SW480 (cell line): Measurements from ENCODE around the gene SMO.
"Not testable (repeated sequence)": the region's sequence is repeated elsewhere in the genome, so short reads cannot be mapped to it uniquely, and the experiment has no call there.

ENCODE experiments used
- DNase-seq: peaks from one replicate; pipeline ENCODE4 v3.0.0-alpha.2; 2016; ENCODE audit warnings: low spot score

SMO gene

DNA sequence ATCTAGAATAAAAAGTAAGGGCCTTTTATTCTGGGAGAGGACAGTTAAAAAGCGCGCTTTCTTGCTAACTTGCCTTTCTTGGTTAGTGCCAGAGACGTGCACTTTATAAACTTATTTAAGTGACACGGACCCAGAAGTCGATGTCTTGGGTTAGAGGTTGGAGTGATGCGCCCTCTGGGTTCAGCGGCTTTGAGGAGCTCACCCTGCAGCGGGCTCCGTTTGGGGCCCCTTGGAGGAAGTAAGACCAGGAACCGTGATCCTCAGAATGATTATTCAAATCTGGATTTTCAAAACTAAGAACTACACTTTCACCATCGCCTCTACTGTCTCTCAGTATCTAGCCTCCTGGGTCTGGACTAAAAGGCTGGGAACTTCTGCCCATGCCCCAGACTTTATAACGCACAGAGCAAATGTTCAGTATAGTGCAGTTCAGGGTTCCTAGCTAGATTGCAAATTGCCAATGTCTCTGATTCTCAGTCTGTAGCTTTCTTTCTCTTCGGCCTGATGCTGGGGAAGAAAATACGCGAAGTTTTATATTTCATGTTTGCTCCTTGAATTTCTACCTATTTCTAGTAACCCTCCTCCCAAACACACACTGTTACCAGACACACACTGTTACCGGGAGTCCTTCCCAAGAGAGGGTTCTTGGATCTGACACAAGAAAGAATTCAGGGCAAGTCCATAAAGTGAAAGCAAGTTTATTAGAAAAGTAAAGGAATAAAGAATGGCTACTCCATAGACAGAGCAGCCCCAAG, 18.6 kb upstream of the SMO start:
- DNase-seq, result no peak

DNA sequence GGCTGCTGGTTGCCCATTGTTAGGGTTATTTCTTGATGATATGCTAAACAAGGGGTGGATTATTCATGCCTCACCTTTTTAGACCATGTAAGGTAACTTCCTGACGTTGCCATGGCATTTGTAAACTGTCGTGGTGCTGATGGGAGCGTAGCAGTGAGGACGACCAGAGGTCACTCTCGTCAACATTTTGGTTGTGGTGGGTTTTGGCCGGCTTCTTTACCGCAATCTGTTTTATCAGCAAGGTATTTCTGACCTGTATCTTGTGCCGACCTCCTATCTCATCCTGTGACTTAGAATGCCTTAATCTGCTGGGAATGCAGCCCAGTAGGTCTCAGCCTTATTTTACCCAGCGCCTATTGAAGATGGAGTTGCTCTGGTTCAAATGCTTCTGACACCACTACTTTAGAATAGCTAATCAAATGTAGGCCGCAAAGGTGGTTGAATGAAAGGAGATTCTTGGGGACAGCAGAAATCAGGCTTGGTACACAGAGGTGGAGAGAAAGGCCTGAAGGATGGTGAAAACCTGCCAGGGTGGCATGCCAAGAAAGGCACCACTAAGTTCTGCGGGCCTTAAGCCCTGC, 17.9 kb upstream of the SMO start:
- no peak for DNase-seq

DNA sequence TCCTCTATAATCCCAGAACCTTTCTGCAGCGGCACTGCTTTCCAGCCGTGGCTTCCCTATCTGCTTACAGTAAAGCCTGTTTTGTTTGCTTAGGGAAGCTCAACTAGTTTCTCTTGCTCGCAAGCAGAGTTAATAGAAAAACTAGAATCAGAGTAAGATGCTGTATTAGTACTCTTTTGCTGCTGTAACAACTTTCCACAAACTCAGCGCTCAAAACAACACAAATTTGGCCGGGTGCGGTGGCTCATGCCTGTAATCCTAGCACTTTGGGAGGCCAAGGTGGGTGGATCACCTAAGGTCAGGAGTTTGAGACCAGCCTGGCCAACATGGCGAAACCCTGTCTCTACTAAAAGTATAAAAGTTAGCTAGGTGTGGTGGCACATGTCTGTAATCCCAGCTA, 14.6 kb upstream of the SMO start:
- DNase-seq, result not testable (repeated sequence)

DNA sequence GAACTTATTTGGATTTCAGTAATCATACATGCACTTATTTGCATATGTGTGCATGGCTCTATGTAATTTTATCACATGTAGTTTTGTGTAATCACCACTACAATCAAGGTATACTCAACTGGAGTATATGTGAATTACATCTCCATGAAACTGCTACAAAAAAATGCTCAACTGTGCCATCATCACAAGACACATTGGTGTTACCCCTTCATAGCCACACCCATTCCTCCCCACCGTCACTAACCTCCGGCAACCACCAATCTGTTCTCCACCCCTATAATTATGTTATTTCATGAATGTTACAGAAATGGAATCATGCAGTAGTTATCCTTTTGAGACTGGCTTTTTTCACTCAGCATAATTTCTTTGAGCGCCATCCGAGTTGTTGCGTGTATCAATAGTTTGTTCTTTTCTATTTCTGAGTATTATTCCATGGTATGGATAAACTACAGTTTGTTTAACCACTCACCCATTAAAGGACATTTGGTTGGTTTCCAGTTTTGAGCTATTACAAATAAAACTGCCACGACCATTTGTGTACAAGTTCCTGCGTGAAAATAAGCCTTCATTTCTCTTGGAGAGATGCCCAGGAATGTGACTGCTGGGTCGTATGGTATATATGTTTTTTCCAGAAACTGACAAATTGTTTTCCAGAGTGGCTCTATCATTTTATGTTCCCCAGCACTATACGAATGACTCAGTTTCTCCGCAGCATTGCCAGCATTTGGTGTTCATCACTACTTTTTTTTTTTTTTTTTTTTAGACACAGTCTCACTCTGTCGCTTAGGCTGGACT, 11.3 kb upstream of the SMO start:
- no peak for DNase-seq

DNA sequence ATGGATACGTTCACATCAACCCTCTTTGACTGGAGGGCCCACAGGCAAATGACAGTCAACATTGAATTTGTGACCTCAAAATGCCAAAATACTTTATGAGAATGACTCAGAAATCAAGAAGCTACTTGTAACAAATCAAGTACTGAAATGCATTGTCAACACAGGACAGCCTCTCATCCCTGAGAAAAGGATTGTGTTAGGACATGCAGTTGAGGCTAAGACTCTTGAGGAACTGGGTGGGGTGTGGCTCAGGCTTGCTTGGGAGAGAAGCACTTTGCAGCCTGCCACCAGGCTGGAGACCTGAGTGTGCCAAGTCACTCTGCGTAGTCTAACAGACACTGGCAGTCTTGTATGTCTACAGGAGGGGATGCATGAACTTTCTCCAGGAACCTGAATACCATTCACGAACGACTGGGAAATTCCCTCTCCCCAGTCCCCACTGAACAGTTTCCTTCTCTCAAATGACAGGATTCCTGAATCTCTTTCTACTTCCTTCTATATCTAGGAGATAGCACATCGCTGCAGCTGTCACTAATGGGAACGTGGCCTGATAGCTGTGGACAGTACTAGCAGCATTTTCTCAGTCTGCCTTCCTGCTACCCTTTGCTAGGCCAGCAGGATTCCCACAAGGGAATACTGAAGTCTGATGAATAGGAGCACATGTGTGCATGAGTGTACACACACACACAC, 3.3 kb upstream of the SMO start:
- DNase-seq, result no peak

DNA sequence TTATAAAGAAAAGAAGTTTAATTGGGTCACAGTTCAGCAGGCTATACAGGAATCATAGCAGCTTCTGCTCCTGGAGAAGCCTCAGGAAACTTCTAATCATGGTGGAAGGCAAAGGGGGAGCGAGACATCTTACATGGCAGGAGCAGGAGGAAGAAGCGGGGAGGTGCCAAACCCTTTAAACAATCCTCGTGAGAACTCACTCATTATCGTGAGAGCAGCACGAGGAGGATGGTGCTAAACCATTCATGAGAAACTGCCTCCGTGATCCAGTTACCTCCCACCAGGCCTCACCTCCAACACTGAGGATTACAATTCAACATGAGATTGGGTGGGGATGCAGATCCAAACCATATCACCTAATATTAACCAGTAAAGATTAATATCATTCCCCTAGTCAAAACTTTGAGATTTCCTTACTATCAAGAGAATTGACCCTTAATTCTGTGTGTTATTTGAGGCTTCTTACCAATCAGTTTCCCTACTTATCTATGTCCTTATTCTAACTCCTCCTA, 1.6 kb upstream of the SMO start:
- no peak for DNase-seq

DNA sequence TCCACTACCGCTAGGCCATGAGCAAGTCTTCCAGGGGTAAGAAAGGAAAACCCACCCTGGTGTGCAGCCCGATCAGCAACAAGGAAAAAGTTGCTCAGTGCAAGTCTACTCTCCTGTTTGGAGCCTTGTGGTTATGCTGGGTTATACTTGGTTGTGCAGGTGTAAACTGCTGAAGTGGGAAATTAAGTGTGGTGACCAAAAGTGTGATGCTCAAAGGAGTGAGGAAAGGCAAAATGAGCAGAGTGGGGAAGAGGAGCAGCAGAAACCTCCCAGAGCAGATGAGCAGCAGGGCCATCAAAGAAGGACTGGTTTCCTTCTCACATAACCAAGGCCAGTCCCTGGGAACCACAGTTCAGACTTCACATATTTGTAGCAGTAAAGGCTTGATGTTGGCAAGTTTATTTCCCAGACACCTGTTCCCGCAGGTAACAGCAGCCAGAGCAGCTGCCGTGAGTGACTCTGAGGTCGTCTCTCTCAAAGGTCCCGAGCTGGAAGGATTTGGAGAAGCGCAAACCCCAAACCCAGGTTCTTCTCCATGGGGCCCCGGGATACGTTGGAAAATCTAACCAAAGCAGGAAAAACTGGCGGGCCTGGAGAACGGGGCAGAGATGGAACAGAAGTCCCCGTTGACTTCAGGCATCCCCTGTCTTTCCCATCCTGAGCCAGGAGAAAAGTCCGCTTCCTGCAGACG, 607 bp upstream of the SMO start:
- DNase-seq, result no peak

DNA sequence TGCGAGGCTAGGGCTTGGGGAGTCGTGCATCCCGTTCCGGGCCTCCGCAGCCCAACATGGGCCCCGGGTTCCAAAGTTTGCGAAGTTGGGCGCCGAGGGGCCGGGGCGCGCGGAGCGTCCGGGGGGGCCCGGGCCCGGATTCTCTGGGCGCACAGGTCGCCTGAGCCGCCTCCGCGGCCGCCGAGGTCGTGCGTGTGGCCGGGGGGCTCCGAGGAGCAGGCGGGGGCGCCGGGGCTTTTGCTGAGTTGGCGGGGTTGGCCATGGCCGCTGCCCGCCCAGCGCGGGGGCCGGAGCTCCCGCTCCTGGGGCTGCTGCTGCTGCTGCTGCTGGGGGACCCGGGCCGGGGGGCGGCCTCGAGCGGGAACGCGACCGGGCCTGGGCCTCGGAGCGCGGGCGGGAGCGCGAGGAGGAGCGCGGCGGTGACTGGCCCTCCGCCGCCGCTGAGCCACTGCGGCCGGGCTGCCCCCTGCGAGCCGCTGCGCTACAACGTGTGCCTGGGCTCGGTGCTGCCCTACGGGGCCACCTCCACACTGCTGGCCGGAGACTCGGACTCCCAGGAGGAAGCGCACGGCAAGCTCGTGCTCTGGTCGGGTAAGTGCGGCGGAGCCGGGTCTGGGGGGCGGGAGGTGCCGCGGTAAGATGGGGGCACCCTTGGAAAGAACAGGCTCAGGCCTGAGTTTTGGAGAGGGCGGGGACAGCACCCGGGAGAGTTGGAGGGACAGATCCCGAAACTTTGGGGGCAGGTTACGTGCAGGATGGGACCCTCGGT, 643 bp downstream of the SMO start:
- DNase-seq, result no peak

DNA sequence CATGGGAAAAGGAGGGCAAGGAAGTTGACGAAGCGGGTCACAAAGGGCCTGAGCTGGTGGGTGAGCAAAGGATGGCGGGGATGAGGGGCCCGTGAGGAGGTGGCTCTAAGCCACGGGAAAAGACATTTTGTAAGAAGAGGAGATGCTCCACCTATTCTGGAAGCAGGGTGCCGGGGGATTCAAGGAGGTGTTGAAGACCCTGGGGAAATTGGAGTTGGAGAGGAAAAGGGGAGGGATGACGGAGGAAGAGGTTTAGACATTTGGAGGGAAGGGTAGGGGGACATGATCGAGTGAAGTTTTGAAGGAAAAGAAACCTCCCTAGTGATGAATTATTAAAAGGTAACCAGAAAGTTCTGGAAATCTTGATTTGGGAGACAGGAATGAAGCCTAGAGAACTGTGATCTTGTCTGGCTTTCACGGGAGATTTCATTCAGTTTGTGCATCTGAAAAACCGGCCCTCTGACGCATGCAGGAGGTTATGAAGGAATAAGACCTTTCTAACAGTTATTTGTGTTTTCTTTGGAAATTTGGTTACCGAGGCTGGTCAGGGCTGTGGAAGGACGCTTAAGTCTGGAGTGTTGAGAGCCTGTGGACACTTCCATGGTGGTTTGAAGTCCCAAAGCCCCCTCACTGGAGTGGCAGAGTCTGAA, 1.4 kb downstream of the SMO start:
- DNase-seq, result no peak

DNA sequence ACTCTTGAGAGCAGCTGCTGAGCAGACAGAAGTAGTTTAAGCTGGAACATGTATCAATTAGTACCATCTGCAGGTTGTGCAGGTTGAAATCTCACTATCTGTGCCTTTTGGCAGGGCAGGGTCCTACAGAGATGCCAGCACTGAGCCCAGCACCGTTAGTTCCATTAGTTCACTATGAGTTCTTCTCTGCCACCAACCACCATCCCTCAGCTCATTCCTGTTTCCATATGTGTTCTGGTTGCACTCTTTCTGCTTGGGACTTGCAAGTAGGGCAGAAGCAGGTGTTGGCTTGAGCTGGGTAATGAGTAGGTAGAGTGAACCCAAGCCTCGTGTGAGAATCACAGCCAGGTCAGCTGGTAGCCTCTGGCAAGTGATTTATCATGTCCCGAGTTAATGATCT, 2.8 kb downstream of the SMO start:
- no peak for DNase-seq

DNA sequence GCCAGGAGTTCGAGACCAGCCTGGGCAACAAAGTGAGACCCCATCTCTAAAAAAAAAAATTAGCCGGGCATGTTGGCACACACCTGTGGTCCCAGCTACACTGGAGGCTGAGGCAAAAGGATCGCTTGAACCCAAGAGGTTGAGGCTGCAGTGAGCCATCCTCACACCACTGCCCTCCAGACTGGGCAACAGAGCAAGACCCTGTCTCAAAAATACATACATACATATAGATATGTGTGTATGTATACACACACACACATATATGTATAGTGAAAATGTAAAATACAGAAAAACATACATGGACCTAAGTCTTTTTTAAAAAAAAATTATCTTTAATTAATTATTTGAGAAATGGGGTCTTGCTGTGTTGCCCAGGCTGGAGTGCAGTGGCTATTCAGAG, 5.5 kb downstream of the SMO start:
- no peak for DNase-seq

DNA sequence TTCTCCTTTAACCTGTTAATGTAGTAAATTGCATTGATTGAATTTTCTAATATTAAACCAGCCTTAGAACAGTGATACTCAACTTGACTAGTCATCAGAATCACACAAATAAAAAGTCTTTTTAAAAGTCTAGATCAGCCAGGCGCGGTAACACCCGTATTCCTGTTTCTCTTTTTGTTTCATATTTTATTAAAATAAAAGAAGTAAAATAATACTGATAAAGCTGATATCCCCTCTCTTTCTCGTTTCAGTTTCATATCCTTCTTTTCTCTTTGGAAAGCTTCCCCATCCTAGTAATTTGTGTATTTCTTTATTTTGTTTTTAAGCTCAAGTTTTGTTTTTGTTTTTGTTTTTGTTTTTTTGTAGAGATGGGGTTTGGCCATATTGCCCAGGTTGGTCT, 9.3 kb downstream of the SMO start:
- DNase-seq, result no peak

DNA sequence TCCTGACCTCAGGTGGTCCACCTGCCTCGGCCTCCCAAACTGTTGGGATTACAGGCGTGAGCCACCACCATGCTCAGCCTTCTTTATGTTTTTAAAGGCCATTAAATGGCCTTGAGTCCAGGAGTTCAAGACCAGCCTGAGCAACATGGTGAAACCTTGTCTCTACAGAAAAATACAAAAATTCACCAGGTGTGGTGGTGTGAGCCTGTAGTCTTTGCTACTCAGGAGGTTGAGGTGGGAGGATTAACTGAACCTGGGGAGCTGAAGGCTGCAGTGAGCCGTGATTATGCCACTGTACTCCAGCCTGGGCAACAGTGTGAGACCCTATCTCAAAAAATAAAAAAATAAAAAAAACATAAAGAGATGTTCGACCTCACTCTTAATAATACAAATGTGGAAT, 11.0 kb downstream of the SMO start:
- DNase-seq, result no peak

DNA sequence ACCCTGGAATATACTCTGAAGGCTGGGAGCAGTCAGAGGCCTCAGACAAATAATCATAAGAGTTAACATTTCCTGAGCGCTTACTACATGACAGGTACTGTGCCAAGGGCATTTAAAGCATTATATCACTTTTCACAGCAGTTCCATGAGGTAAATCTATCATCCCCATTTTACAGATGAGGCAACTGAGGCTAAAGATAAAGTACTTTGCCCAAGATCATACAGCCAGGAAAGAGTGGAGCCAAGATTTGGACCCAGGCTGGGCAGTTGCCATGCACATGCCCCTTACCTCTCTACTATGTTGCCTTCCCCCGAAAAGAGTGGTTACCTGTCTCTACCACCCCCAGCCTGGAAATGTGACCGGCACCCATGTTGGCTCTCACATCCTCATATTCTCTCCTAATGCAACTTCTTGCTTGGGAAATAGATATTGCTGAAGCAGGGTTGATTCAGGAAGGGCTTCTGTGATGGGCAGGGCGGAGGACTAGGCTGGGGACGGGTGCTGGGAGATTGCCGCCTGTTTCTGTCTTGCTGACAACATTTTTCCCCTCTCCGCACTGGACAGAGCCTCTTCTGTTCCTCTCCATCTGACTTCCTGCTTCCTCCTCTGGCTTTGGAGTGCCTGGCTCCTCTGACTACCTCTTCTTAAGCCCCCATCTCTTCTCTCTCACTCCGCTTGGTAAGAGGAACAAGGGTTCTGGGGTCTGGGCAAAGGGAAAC, 13.8 kb downstream of the SMO start:
- DNase-seq, result no peak

DNA sequence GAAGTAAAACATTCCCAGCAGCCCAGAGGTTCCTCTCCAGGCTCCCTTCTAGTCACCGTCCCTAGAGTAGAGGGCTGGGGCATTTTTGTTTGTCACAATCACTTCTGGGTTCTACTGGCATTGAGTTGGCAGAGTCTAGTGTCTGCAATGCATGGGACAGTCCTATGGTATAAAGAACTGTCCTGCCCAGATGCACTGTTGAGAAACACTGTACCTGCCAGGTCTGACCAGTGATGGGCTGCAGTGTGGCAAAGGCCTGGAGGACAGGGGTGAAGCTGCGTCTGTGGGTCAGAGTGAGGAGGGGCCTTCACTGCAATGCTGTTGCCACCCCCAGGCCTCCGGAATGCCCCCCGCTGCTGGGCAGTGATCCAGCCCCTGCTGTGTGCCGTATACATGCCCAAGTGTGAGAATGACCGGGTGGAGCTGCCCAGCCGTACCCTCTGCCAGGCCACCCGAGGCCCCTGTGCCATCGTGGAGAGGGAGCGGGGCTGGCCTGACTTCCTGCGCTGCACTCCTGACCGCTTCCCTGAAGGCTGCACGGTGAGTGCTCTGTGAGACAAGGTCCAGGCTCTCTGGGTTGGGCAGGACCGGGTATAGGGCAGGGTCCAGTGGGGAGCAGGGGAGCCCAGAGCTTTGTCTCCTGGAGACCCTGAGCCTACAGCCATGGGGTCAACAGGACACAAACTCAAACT, 14.8 kb downstream of the SMO start:
- DNase-seq, result no peak

DNA sequence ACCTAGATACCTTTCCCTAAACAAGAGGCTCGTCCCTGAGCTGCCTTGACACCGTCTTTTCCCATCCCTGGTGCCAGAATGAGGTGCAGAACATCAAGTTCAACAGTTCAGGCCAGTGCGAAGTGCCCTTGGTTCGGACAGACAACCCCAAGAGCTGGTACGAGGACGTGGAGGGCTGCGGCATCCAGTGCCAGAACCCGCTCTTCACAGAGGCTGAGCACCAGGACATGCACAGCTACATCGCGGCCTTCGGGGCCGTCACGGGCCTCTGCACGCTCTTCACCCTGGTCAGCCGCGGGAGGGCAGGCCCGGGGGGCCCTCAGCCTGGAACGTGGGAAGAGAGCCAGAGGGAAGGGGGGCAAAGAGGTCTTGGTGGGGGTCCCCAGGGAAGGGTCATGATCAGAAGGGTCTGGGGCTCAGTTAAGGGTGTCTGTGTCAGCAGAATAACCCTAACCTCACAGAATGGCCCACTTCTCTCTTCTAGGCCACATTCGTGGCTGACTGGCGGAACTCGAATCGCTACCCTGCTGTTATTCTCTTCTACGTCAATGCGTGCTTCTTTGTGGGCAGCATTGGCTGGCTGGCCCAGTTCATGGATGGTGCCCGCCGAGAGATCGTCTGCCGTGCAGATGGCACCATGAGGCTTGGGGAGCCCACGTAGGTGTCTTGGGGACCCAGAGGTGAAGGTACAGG, 16.8 kb downstream of the SMO start:
- DNase-seq, result no peak

DNA sequence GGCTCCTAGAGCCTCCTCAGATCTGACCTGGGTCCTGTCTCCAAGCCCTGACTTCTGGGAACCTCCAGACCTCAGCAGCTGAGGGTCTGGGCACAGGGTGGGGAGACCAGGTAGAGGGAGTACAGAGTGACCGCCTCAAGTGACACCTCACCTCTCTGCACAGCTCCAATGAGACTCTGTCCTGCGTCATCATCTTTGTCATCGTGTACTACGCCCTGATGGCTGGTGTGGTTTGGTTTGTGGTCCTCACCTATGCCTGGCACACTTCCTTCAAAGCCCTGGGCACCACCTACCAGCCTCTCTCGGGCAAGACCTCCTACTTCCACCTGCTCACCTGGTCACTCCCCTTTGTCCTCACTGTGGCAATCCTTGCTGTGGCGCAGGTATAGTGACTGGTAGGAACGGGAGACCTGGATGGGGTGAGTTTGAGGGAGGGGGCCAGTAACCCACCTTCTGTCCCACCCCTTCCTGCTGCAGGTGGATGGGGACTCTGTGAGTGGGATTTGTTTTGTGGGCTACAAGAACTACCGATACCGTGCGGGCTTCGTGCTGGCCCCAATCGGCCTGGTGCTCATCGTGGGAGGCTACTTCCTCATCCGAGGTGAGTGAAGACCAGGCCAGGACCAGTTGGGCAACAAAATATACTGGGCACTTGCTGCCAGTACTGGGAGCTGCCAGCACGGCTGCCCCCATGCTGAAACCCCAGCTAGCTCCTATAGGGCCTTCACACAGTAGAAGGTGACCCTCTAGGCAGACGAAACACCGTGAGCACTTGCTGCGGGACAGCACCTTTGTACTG, 17.8 kb downstream of the SMO start:
- DNase-seq, result no peak

DNA sequence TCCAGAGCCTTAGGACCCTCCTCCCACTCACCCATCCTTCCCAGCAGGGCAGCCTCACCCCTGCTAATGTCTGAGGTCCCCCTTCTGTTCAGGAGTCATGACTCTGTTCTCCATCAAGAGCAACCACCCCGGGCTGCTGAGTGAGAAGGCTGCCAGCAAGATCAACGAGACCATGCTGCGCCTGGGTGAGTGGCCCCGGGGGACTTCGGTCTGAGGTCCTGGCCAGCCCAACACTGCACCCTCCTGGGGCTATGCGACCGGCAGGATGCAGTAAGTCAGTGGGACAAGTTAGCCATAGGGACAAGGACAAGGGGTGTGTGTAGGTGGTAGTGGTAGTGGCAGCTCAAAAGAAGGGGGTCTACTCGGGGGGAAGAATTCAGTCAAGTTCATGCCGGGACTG, 20.2 kb downstream of the SMO start:
- no peak for DNase-seq
